B cell (primary cell): Measurements from ENCODE around the gene GLB1L2. TPM values are rescaled to one million over a fixed set of nuclear protein-coding genes. Genes with fewer than 3 reads are reported as not detected.
"Not testable (repeated sequence)": the region's sequence is repeated elsewhere in the genome, so short reads cannot be mapped to it uniquely, and the experiment has no call there.

Experiments
- ATAC-seq: fragments of 200-7000 bp; cut with Tn5 transposase; one replicate; pipeline ENCODE4 v1.10.0; 2021; ENCODE audit warnings: low read depth, mild to moderate bottlenecking, moderate number of reproducible peaks, moderate library complexity
- CTCF ChIA-PET: fragments of 350-600 bp; sonication (Branson Sonifier 250); formaldehyde crosslinking; loops from one replicate; lab custom pipeline; 2021; ENCODE audit warnings: antibody characterized with exemption, inconsistent platforms; lab: Charles Lee
- POLR2A ChIA-PET: fragments of 350-600 bp; sonication (Branson Sonifier 250); formaldehyde crosslinking; loops from one replicate; lab custom pipeline; 2021; ENCODE audit warnings: antibody characterized with exemption; lab: Charles Lee
- DNase-seq: peaks from one replicate; pipeline ENCODE4 v3.0.0; 2013
- H2AFZ ChIP-seq: 2 replicates; pipeline ENCODE4 v1.6.1; 2012; ENCODE audit warnings: mild to moderate bottlenecking, low read depth, low read length; ENCODE audit not compliant: insufficient read depth, poor library complexity, severe bottlenecking
- H3K27ac ChIP-seq, 2 donors: 1 replicate in 1 of 2; 2 replicates in 1 of 2; pipeline ENCODE4 v1.5.1; 2012 to 2013; ENCODE audit warnings: low read length in 2 of 2, mild to moderate bottlenecking in 2 of 2, moderate library complexity in 1 of 2
- H3K27me3 ChIP-seq, 4 experiments: fragments of 200-600 bp in 1 of 4; sonication (generic) in 1 of 4; replicated peaks in 1 of 4; 1 replicate in 2 of 4; 2 replicates in 2 of 4; pipeline versions ENCODE4 v1.6.1 to v1.7.0; 2013 to 2016; ENCODE audit warnings: low read length in 3 of 4, mild to moderate bottlenecking in 2 of 4, mixed read lengths in 1 of 4, moderate library complexity in 1 of 4; ENCODE audit not compliant: insufficient read depth in 4 of 4, control insufficient read depth in 3 of 4; ENCODE audit errors: control extremely low read depth in 1 of 4
- H3K36me3 ChIP-seq, 2 experiments: replicated peaks in 1 of 2; 1 replicate in 1 of 2; 2 replicates in 1 of 2; pipeline versions ENCODE4 v1.6.1 to v1.7.1; 2013; ENCODE audit warnings: low read length in 1 of 2; ENCODE audit not compliant: insufficient read depth in 2 of 2, control insufficient read depth in 1 of 2; ENCODE audit errors: control extremely low read depth in 1 of 2, extremely low read depth in 1 of 2
- H3K4me1 ChIP-seq, 2 donors: fragments of 200-600 bp in 1 of 2; sonication (generic) in 1 of 2; 1 replicate in 1 of 2; 2 replicates in 1 of 2; pipeline versions ENCODE4 v1.5.1 to v1.6.1; 2013 to 2017; ENCODE audit warnings: low read length in 2 of 2; ENCODE audit not compliant: control insufficient read depth in 2 of 2, insufficient read depth in 2 of 2
- H3K4me2 ChIP-seq: replicated peaks from 2 replicates; pipeline ENCODE3; 2012; ENCODE audit warnings: mild to moderate bottlenecking, low read depth, low read length; ENCODE audit not compliant: poor library complexity, severe bottlenecking
- H3K4me3 ChIP-seq, 5 experiments: fragments of 200-600 bp in 1 of 5; sonication (generic) in 1 of 5; 1 replicate in 3 of 5; 2 replicates in 2 of 5; pipeline versions ENCODE4 v1.5.1 to v1.7.0; 2011 to 2016; ENCODE audit warnings: low read length in 4 of 5, mild to moderate bottlenecking in 4 of 5, low read depth in 2 of 5, control low read depth in 1 of 5, moderate library complexity in 1 of 5; ENCODE audit not compliant: insufficient read depth in 1 of 5; ENCODE audit errors: control extremely low read depth in 1 of 5, extremely low read depth in 1 of 5
- H3K79me2 ChIP-seq: fragments of 200-600 bp; sonication (generic); one replicate; pipeline ENCODE4 v1.6.0; 2016; ENCODE audit warnings: low read length; ENCODE audit not compliant: control insufficient read depth, insufficient read depth
- H3K9ac ChIP-seq: fragments of 200-600 bp; sonication (generic); 2 replicates; pipeline ENCODE4 v1.6.1; 2017; ENCODE audit warnings: mild to moderate bottlenecking, low read length, moderate library complexity
- H3K9me3 ChIP-seq, 3 donors: one replicate each; pipeline versions ENCODE4 v1.6.1 to v1.7.1; 2013; ENCODE audit warnings: low read length in 2 of 3; ENCODE audit not compliant: control insufficient read depth in 2 of 3, insufficient read depth in 1 of 3; ENCODE audit errors: control extremely low read depth in 1 of 3
- H4K20me1 ChIP-seq: 2 replicates; pipeline ENCODE4 v1.6.0; 2012; ENCODE audit warnings: mild to moderate bottlenecking, low read length; ENCODE audit not compliant: insufficient read depth, control insufficient read depth, poor library complexity, severe bottlenecking
- H3K27ac Mint-ChIP-seq: one replicate; pipeline ENCODE4 v1.8.0; 2021; ENCODE audit warnings: mixed read lengths
- H3K27me3 Mint-ChIP-seq: one replicate; pipeline ENCODE4 v1.8.0; 2021; ENCODE audit warnings: mixed read lengths
- H3K4me1 Mint-ChIP-seq: one replicate; pipeline ENCODE4 v1.8.0; 2021; ENCODE audit warnings: mixed read lengths
- H3K4me3 Mint-ChIP-seq: one replicate; pipeline ENCODE4 v1.8.0; 2021; ENCODE audit warnings: mixed read lengths
- H3K9me3 Mint-ChIP-seq: one replicate; pipeline ENCODE4 v1.8.0; 2022; ENCODE audit warnings: mixed read lengths; ENCODE audit not compliant: insufficient read depth
- EZH2 ChIP-seq: IDR thresholded peaks from 2 replicates; pipeline ENCODE4 v1.6.1; 2012; ENCODE audit warnings: borderline replicate concordance, low read depth, mild to moderate bottlenecking, moderate library complexity, low read length; ENCODE audit not compliant: insufficient read depth, poor library complexity, severe bottlenecking
- WGBS: methylation state at CpG from one replicate; pipeline ENCODE4 v1.1.5; 2013; ENCODE audit warnings: missing lambda C conversion rate; ENCODE audit not compliant: insufficient coverage; 5-methylcytosine and 5-hydroxymethylcytosine counted together
- intact Hi-C: fragments of 100-400 bp; cut with micrococcal nuclease; formaldehyde crosslinking; loops from one replicate; pipeline ENCODE4 v1.10.0; 2022
- polyA plus RNA-seq: library from polyadenylated mRNA; depleted of rRNA; stranded (reverse); fragments of >200 nt; gene quantifications from 2 replicates; pipeline ENCODE4 v1.2.3, GENCODE V29; 2012
- total RNA-seq, 2 donors: library from RNA; stranded (reverse); fragments of 120-200 nt in 1 of 2; gene quantifications; 1 replicate in 1 of 2; 2 replicates in 1 of 2; pipeline versions ENCODE4 v1.2.3 to v1.2.4, GENCODE V29; 2013 to 2022
- TF ChIP-seq, protein P1 (sequence below): fragments of 200-600 bp; IDR thresholded peaks from one replicate; pipeline ENCODE4 v1.8.0; 2022; ENCODE audit warnings: antibody characterized with exemption, mild to moderate bottlenecking

GLB1L2 gene
- total and polyA plus RNA-seq, 2 donors (not counting 1 experiment from before 2014, with no cell fraction given) = 0.31 to 0.44 TPM

DNA sequence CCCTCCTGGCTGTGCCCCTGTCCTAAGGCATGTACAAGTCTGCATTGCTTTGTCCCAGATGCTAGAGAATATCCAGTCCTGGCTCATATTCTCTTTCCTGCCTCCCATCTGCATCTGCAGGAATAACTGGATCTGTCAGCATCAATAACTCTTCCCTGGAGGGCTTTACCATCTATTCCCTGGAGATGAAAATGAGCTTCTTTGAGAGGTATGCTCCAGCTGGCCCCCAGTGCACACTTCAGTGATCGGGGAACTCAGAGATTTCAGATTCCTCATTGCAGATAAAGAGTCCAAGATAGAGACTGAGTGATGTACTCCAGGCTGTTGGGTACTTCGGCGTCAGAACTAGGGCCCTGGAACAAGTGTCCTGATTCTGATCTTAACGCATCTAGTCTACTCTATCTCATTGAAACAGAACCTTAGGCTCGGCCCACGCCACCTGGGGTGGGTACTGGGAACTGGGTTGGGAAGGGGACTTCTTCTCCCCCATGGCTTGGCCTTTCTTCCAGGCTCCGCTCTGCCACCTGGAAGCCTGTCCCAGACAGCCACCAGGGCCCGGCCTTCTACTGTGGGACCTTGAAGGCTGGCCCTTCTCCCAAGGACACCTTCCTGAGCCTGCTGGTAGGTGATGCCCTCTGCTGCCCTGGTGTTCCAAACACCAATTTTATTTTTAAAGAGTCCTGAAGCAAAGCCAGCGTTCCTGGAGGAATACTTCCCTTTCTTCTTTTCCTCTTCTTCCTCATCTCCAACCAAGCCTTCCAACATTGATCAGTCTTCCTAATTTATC is 17.8 kb upstream of the GLB1L2 start:
- H3K4me1 ChIP-seq = no peaks in the 10 kb centered on the region
- no peak overlapping the region for H3K27ac Mint-ChIP-seq
- no peak overlapping the region for H3K9ac ChIP-seq
- WGBS = 93% methylated on average over 4 of the region's 9 CpGs
- ChIA-PET POLR2A (no interaction called here), CTCF (no interaction called here)
- H3K9me3 ChIP-seq = peaks cover 1 to 8% (median 6%) of the 10 kb centered on the region in 3 donors
- no peak overlapping the region for H2AFZ ChIP-seq
- intact Hi-C loops = no loop called here
- TF ChIP-seq, protein P1, sequence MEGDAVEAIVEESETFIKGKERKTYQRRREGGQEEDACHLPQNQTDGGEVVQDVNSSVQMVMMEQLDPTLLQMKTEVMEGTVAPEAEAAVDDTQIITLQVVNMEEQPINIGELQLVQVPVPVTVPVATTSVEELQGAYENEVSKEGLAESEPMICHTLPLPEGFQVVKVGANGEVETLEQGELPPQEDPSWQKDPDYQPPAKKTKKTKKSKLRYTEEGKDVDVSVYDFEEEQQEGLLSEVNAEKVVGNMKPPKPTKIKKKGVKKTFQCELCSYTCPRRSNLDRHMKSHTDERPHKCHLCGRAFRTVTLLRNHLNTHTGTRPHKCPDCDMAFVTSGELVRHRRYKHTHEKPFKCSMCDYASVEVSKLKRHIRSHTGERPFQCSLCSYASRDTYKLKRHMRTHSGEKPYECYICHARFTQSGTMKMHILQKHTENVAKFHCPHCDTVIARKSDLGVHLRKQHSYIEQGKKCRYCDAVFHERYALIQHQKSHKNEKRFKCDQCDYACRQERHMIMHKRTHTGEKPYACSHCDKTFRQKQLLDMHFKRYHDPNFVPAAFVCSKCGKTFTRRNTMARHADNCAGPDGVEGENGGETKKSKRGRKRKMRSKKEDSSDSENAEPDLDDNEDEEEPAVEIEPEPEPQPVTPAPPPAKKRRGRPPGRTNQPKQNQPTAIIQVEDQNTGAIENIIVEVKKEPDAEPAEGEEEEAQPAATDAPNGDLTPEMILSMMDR = no peak
- no peak for TF ChIP-seq EZH2
- no peaks in the 10 kb centered on the region for H3K4me1 Mint-ChIP-seq
- H4K20me1 ChIP-seq = no peaks in the 10 kb centered on the region
- peaks cover 9% of the 10 kb centered on the region for H3K9me3 Mint-ChIP-seq
- peaks cover 0 to 7% (median 0%) of the 10 kb centered on the region in 4 experiments for H3K27me3 ChIP-seq
- ATAC-seq (no peak), DNase-seq (no peak)
- H3K4me3 ChIP-seq = no peak overlapping the region
- no peak overlapping the region for H3K27ac ChIP-seq
- H3K4me3 Mint-ChIP-seq = no peak overlapping the region
- H3K4me2 ChIP-seq = no peak overlapping the region
- H3K79me2 ChIP-seq = no peaks in the 10 kb centered on the region
- no peaks in the 10 kb centered on the region for H3K36me3 ChIP-seq
- H3K27me3 Mint-ChIP-seq = peaks cover 22% of the 10 kb centered on the region

DNA sequence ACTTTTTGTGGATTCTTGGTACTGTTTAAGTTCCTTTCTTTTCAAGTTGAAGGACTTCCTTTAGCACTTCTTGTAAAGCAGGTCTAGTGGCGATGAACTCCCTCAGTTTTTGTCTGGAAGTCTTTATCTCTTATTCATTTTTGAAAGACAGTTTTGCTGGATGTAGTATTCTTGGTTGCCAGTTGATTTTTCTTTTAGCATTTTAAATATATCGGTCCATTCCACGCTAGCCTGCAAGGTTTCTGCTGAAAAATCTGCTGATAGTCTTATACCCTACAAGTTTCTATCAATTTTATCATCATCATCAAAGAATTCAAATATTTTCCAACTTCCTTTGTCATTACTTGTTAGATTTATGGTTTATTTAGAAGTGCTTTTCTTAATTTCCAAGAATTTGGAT is 14.7 kb upstream of the GLB1L2 start:
- no CpG with 5 or more reads among the region's 3 CpGs for WGBS
- intact Hi-C loops = no loop called here
- Histone ChIP-seq H4K20me1 (no peaks in the 10 kb centered on the region), H3K9me3 (peaks cover 6 to 12% (median 7%) of the 10 kb centered on the region in 3 donors), H3K9ac (no peak overlapping the region), H3K27me3 (peaks cover 0 to 7% (median 0%) of the 10 kb centered on the region in 4 experiments), H3K27ac (no peak overlapping the region), H3K36me3 (no peaks in the 10 kb centered on the region), H3K4me2 (no peak overlapping the region), H3K79me2 (no peaks in the 10 kb centered on the region), H2AFZ (no peak overlapping the region), H3K4me1 (no peaks in the 10 kb centered on the region), H3K4me3 (no peak overlapping the region)
- Mint-ChIP-seq H3K4me1 (no peaks in the 10 kb centered on the region), H3K4me3 (no peak overlapping the region), H3K9me3 (peaks cover 11% of the 10 kb centered on the region), H3K27ac (no peak overlapping the region), H3K27me3 (peaks cover 36% of the 10 kb centered on the region)
- ChIA-PET POLR2A (no interaction called here), CTCF (no interaction called here)
- TF ChIP-seq, protein P1 = no peak
- TF ChIP-seq EZH2 = no peak
- DNase-seq (no peak), ATAC-seq (no peak)

DNA sequence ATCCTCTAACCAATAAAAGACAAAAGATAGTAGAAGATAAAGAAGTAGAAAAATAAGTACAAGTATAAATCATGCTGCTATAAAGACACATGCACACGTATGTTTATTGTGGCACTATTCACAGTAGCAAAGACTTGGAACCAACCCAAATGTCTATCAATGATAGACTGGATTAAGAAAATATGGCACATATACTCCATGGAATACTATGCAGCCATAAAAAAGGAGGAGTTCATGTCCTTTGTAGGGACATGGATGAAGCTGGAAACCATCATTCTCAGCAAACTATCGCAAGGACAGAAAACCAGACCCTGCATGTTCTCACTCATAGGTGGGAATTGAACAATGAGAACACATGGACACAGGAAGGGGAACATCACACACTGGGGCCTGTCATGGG is 10.4 kb upstream of the GLB1L2 start:
- DNase-seq, H3K27ac ChIP-seq, H3K36me3 ChIP-seq, H3K4me2 ChIP-seq, H3K4me3 Mint-ChIP-seq, intact Hi-C loops, H3K4me1 Mint-ChIP-seq, H3K79me2 ChIP-seq, H3K27me3 ChIP-seq, H3K9ac ChIP-seq, H3K27ac Mint-ChIP-seq, H2AFZ ChIP-seq, ATAC-seq, CTCF ChIA-PET, H3K4me3 ChIP-seq, H3K4me1 ChIP-seq, POLR2A ChIA-PET, H4K20me1 ChIP-seq: not testable (repeated sequence)
- peaks cover 7 to 12% (median 7%) of the 10 kb centered on the region in 3 donors for H3K9me3 ChIP-seq
- Mint-ChIP-seq H3K27me3 (peaks cover 29% of the 10 kb centered on the region), H3K9me3 (peaks cover 11% of the 10 kb centered on the region)
- WGBS = no CpG with 5 or more reads among the region's 2 CpGs
